Endothelial cell of umbilical vein (primary cell): Measurements from ENCODE around the gene RBM5. TPM values are rescaled to one million over a fixed set of nuclear protein-coding genes. Genes with fewer than 3 reads are reported as not detected.

ENCODE experiments used
- BruUV-seq: library from RNA; stranded (reverse); fragments of 400-500 nt; replicated peaks from 2 replicates; lab custom pipeline; 2021; lab: Mats Ljungman, UMichigan
- CTCF ChIA-PET: fragments of 300-600, 350-600 bp; sonication (Branson Sonifier 250); formaldehyde crosslinking; loops from one replicate; lab custom pipeline; 2021; ENCODE audit warnings: antibody characterized with exemption, inconsistent platforms; lab: Charles Lee
- POLR2A ChIA-PET: fragments of 300-600, 350-600 bp; sonication (Branson Sonifier 250); formaldehyde crosslinking; loops from one replicate; lab custom pipeline; 2021; ENCODE audit warnings: antibody characterized with exemption, inconsistent platforms; lab: Charles Lee
- DNase-seq: peaks from one replicate; pipeline ENCODE4 v3.0.0-alpha.2; 2011; ENCODE audit warnings: low read depth, low spot score
- FAIRE-seq: peaks from 2 replicates; lab custom pipeline; 2011; peaks lifted over from hg19 to GRCh38; lab: Jason Lieb, UNC
- H2AFZ ChIP-seq: 2 replicates; pipeline ENCODE4 v1.6.0; 2012; ENCODE audit warnings: low read depth, low read length, control low read depth, inconsistent platforms
- H3K27ac ChIP-seq: 2 replicates; pipeline ENCODE4 v1.5.1; 2011; ENCODE audit warnings: low read depth, mild to moderate bottlenecking, control low read depth, low read length, moderate library complexity; ENCODE audit not compliant: insufficient read depth
- H3K27me3 ChIP-seq, 2 experiments: 2 replicates each; pipeline versions ENCODE4 v1.6.0 to v1.6.1; 2011; ENCODE audit warnings: low read length in 2 of 2, mixed read lengths in 1 of 2; ENCODE audit not compliant: control insufficient read depth in 2 of 2, insufficient read depth in 2 of 2
- H3K36me3 ChIP-seq, 2 experiments: 2 replicates in 1 of 2; 3 replicates in 1 of 2; pipeline ENCODE4 v1.5.1; 2011; ENCODE audit warnings: low read length in 2 of 2, mild to moderate bottlenecking in 1 of 2, moderate library complexity in 1 of 2; ENCODE audit not compliant: control insufficient read depth in 2 of 2, insufficient read depth in 2 of 2; ENCODE audit errors: extremely low read depth in 1 of 2
- H3K4me1 ChIP-seq: 3 replicates; pipeline ENCODE4 v1.5.1; 2011; ENCODE audit warnings: mild to moderate bottlenecking, low read length; ENCODE audit not compliant: control insufficient read depth, insufficient read depth; ENCODE audit errors: extremely low read depth
- H3K4me2 ChIP-seq: 2 replicates; pipeline ENCODE4 v1.6.1; 2011; ENCODE audit warnings: low read length, control low read depth, mixed read lengths; ENCODE audit not compliant: insufficient read depth
- H3K4me3 ChIP-seq, 3 experiments: fragments of 200-600 bp in 1 of 3; sonication (generic), shearing (Covaris generic) in 1 of 3; replicated peaks in 1 of 3; 2 replicates each; pipeline ENCODE4 v1.5.1; 2011 to 2016; ENCODE audit warnings: control low read depth in 3 of 3, low read length in 3 of 3, mild to moderate bottlenecking in 2 of 3, inconsistent platforms in 1 of 3, low read depth in 1 of 3, moderate library complexity in 1 of 3; ENCODE audit not compliant: insufficient read depth in 1 of 3
- H3K79me2 ChIP-seq: 2 replicates; pipeline ENCODE4 v1.6.0; 2012; ENCODE audit warnings: low read length, inconsistent platforms; ENCODE audit not compliant: control insufficient read depth, insufficient read depth
- H3K9ac ChIP-seq: replicated peaks from 2 replicates; pipeline ENCODE3; 2011; ENCODE audit warnings: low read length, control low read depth; ENCODE audit not compliant: insufficient read depth; ENCODE audit errors: extremely low read depth
- H3K9me1 ChIP-seq: replicated peaks from 3 replicates; pipeline ENCODE4 v1.6.0; 2011; ENCODE audit warnings: mild to moderate bottlenecking, low read length; ENCODE audit not compliant: control insufficient read depth, insufficient read depth; ENCODE audit errors: extremely low read depth
- H3K9me3 ChIP-seq: replicated peaks from 2 replicates; pipeline ENCODE4 v1.5.1; 2012; ENCODE audit warnings: low read length, inconsistent platforms; ENCODE audit not compliant: control insufficient read depth, insufficient read depth
- H4K20me1 ChIP-seq: replicated peaks from 2 replicates; pipeline ENCODE3; 2011; ENCODE audit warnings: mild to moderate bottlenecking, low read length; ENCODE audit not compliant: control insufficient read depth, insufficient read depth; ENCODE audit errors: extremely low read depth
- EZH2 ChIP-seq: IDR thresholded peaks from 2 replicates; pipeline ENCODE4 v1.6.1; 2012; ENCODE audit warnings: borderline replicate concordance, low read depth, mild to moderate bottlenecking, moderate library complexity, low read length, inconsistent platforms; ENCODE audit not compliant: severe bottlenecking
- FOS ChIP-seq: IDR thresholded peaks from 2 replicates; pipeline ENCODE4 v1.6.1; 2011; ENCODE audit warnings: mild to moderate bottlenecking, low read length, moderate library complexity, borderline replicate concordance; ENCODE audit not compliant: insufficient read depth
- GATA2 ChIP-seq: IDR thresholded peaks from 2 replicates; pipeline ENCODE4 v1.7.0; 2011; ENCODE audit warnings: low read depth, mild to moderate bottlenecking, moderate library complexity, mixed read lengths, low read length; ENCODE audit not compliant: insufficient read length, insufficient read depth
- JUN ChIP-seq: IDR thresholded peaks from 2 replicates; pipeline ENCODE4 v1.6.1; 2011; ENCODE audit warnings: borderline replicate concordance, low read depth; ENCODE audit not compliant: insufficient read length, insufficient read depth
- MAX ChIP-seq: IDR thresholded peaks from 2 replicates; pipeline ENCODE4 v1.6.1; 2011; ENCODE audit not compliant: insufficient read depth, insufficient read length
- MYC ChIP-seq: IDR thresholded peaks from one replicate; pipeline ENCODE4 v1.6.1; 2011; ENCODE audit warnings: mild to moderate bottlenecking, low read depth, low read length
- POLR2A ChIP-seq: IDR thresholded peaks from 2 replicates; pipeline ENCODE4 v1.6.1; 2012; ENCODE audit warnings: low read depth, mild to moderate bottlenecking, control low read depth, low read length
- POLR2AphosphoS5 ChIP-seq: IDR thresholded peaks from 2 replicates; pipeline ENCODE4 v1.6.1; 2012; ENCODE audit warnings: low read depth, mild to moderate bottlenecking, control low read depth, low read length, moderate library complexity; ENCODE audit not compliant: insufficient read depth
- dilution Hi-C: fragments of 300-500 bp; cut with MboI; formaldehyde crosslinking; loops from one replicate; pipeline ENCODE4 v1.15.0; 2019; ENCODE audit warnings: low sequenced_read_pairs; ENCODE audit not compliant: extremely low pct_ligation_motif_present
- intact Hi-C: fragments of 100-400 bp; cut with micrococcal nuclease; formaldehyde crosslinking; loops from one replicate; pipeline ENCODE4 v1.10.0; 2022
- polyA plus RNA-seq, 4 experiments: library from polyadenylated mRNA; depleted of rRNA in 3 of 4; stranded (reverse) in 3 of 4; unstranded in 1 of 4; fragments of >200 nt; gene quantifications; 2 replicates each; pipeline versions ENCODE4 v1.2.1 to v1.2.3, GENCODE V29; 2011 to 2012; ENCODE audit warnings: missing spikeins in 1 of 4
- total RNA-seq: library from RNA; stranded (reverse); gene quantifications from 2 replicates; pipeline ENCODE4 v1.2.3, GENCODE V29; 2021
- TF ChIP-seq, protein P1 (sequence below), 2 donors: IDR thresholded peaks; 1 replicate in 1 of 2; 2 replicates in 1 of 2; pipeline ENCODE4 v1.5.1; 2011; ENCODE audit warnings: low read length in 2 of 2, mild to moderate bottlenecking in 2 of 2, moderate library complexity in 2 of 2, control low read depth in 1 of 2, inconsistent platforms in 1 of 2, low read depth in 1 of 2; ENCODE audit not compliant: insufficient read depth in 1 of 2; ENCODE audit errors: extremely low read depth in 1 of 2

The RBM5 gene
- total and polyA plus RNA-seq, 2 donors (not counting 3 experiments of a cell fraction or from before 2014, with no cell fraction given): 190 to 218 TPM

DNA sequence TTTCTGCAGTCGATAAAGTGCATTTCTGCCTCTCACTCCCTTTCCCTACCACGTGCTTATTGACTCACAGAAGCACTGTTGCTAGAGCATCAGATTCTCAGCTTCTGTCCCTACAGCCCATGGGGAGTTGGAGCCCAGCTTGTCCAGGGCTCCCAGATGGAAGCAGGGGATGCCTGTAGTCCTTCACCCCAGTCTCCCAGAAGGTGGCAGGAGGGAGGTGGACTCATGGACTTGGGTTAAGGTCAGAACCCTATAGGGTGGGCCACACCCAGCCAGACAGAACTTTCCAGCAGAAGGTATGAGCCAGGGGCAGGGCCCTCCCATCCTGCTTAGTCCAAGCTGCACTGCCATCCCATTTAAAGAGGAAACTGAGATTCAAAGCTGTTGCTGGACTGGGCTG lies 33.4 kb downstream of the RBM5 start:
- POLR2A ChIA-PET: no interaction called here
- no peaks in the 10 kb centered on the region for H3K27me3 ChIP-seq
- H2AFZ ChIP-seq: no peak overlapping the region
- intact Hi-C loops (loop anchor here (10.0 kb wide), 1 partner anchor 143 kb away; the partner anchor contains the start of gene SEMA3B), dilution Hi-C loops (no loop called here)
- FAIRE-seq (no peak), DNase-seq (no peak)
- no peaks in the 10 kb centered on the region for H3K9me1 ChIP-seq
- peaks cover 4 to 23% of the 10 kb centered on the region in 2 experiments for H3K36me3 ChIP-seq
- no peaks in the 10 kb centered on the region for H3K79me2 ChIP-seq
- CTCF ChIA-PET: interaction anchor here (0.7 to 6.3 kb wide), 14 partner anchors 9 to 104 kb away, joined by 4 to 177 read pairs (median 6); partner anchors contain the start of gene GNAT1
- no peak overlapping the region for H3K4me2 ChIP-seq
- peaks cover 7% of the 10 kb centered on the region for H3K4me1 ChIP-seq
- H3K4me3 ChIP-seq: no peak overlapping the region
- no peak overlapping the region for H3K9ac ChIP-seq
- no peak overlapping the region for H3K27ac ChIP-seq
- no peaks in the 10 kb centered on the region for H3K9me3 ChIP-seq
- BruUV-seq: no TSS peak
- H4K20me1 ChIP-seq: no peaks in the 10 kb centered on the region
- no peak for TF ChIP-seq GATA2
- no peak for TF ChIP-seq POLR2A
- TF ChIP-seq, protein P1, sequence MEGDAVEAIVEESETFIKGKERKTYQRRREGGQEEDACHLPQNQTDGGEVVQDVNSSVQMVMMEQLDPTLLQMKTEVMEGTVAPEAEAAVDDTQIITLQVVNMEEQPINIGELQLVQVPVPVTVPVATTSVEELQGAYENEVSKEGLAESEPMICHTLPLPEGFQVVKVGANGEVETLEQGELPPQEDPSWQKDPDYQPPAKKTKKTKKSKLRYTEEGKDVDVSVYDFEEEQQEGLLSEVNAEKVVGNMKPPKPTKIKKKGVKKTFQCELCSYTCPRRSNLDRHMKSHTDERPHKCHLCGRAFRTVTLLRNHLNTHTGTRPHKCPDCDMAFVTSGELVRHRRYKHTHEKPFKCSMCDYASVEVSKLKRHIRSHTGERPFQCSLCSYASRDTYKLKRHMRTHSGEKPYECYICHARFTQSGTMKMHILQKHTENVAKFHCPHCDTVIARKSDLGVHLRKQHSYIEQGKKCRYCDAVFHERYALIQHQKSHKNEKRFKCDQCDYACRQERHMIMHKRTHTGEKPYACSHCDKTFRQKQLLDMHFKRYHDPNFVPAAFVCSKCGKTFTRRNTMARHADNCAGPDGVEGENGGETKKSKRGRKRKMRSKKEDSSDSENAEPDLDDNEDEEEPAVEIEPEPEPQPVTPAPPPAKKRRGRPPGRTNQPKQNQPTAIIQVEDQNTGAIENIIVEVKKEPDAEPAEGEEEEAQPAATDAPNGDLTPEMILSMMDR (IDR thresholded peaks at IDR 0.05; ENCODE audit: extremely low read depth in 1 of 2, insufficient read depth in 1 of 2, low read depth in 1 of 2, low read length in 2 of 2): no peak
- TF ChIP-seq MAX: no peak
- TF ChIP-seq MYC: no peak
- TF ChIP-seq JUN: no peak
- TF ChIP-seq FOS: no peak
- no peak for TF ChIP-seq EZH2
- TF ChIP-seq POLR2AphosphoS5: no peak
